Natural killer cell (primary cell): ENCODE measurements around the gene IL18RAP. TPM values are rescaled to one million over a fixed set of nuclear protein-coding genes. Genes with fewer than 3 reads are reported as not detected.

Experiments used
- total RNA-seq, 4 donors: library from RNA; stranded (reverse); fragments of 120-200 nt in 1 of 4; gene quantifications; one replicate each; pipeline versions ENCODE4 v1.2.3 to v1.2.4, GENCODE V29; 2013 to 2022

IL18RAP gene
- total RNA-seq, 3 donors from 2014 or later (not counting 1 experiment from before 2014, with no cell fraction given): 136 to 309 (median 203) TPM

Other genes starting within 250 kb of the IL18RAP start
- not detected for gene IL1RL2, start 236.1 kb upstream of the IL18RAP start, total RNA-seq
- 10 to 100 TPM in 1 of 3 donors, 1 to 10 TPM in 1, under 1 TPM in 1; 0.49 to 68.1 (median 2.2) TPM for gene IL1RL1, start 111.6 kb upstream of the IL18RAP start, total RNA-seq
- 10 to 100 TPM; 42.9 to 58.8 (median 46.7) TPM for gene IL18R1, start 67.4 kb upstream of the IL18RAP start, total RNA-seq
- gene SLC9A4, start 50.1 kb downstream of the IL18RAP start, total RNA-seq: under 1 TPM in 2 of 3 donors, not detected in 1; 0.19 to 0.38 TPM
- not detected for gene SLC9A2, start 196.4 kb downstream of the IL18RAP start, total RNA-seq